Measurements from ENCODE around the gene BTBD9. TPM values are rescaled to one million over a fixed set of nuclear protein-coding genes. Genes with fewer than 3 reads are reported as not detected.

BTBD9 gene
- total RNA-seq, 1 donor from 2014 or later = 23.0 TPM

DNA sequence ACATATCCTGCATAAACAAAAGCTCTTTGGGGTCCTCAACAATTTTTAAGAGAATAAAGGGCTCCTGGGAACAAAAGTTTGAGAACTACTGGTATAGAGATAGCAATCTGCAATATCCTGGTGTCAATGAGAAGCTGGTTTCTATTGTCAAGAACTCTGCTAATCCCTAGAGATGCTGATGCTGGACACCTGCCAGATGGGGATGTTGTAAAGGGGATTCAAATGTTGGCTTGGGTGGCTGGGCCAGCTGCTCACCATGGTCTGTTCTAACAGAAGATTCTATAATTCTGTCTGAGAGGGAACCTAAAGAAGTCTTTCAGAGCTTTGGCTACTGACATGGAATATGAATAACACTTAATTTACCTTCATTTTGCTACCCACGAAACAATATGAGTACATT, 137.8 kb downstream of the BTBD9 start:
- H3K27ac Mint-ChIP-seq = no peak overlapping the region
- H3K36me3 Mint-ChIP-seq = no peaks in the 10 kb centered on the region
- no peaks in the 10 kb centered on the region for H3K9me3 Mint-ChIP-seq
- H3K4me1 Mint-ChIP-seq = peaks cover 19% of the 10 kb centered on the region
- H3K27me3 Mint-ChIP-seq (ENCODE audit: low read depth) = no peaks in the 10 kb centered on the region
- no peak for DNase-seq (ENCODE audit: low spot score in 2 of 2, unreplicated experiment in 2 of 2)
- H3K4me3 Mint-ChIP-seq = no peak overlapping the region
- TF ChIP-seq, protein P1, sequence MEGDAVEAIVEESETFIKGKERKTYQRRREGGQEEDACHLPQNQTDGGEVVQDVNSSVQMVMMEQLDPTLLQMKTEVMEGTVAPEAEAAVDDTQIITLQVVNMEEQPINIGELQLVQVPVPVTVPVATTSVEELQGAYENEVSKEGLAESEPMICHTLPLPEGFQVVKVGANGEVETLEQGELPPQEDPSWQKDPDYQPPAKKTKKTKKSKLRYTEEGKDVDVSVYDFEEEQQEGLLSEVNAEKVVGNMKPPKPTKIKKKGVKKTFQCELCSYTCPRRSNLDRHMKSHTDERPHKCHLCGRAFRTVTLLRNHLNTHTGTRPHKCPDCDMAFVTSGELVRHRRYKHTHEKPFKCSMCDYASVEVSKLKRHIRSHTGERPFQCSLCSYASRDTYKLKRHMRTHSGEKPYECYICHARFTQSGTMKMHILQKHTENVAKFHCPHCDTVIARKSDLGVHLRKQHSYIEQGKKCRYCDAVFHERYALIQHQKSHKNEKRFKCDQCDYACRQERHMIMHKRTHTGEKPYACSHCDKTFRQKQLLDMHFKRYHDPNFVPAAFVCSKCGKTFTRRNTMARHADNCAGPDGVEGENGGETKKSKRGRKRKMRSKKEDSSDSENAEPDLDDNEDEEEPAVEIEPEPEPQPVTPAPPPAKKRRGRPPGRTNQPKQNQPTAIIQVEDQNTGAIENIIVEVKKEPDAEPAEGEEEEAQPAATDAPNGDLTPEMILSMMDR (IDR thresholded peaks at IDR 0.05; ENCODE audit: unreplicated experiment) = no peak

- DNase-seq (ENCODE audit: low spot score in 2 of 2, unreplicated experiment in 2 of 2) = no peak
- no peaks in the 10 kb centered on the region for H3K27me3 Mint-ChIP-seq (ENCODE audit: low read depth)
- H3K4me1 Mint-ChIP-seq = peaks cover 19% of the 10 kb centered on the region
- no peak overlapping the region for H3K4me3 Mint-ChIP-seq
- TF ChIP-seq, protein P1 (IDR thresholded peaks at IDR 0.05; ENCODE audit: unreplicated experiment) = no peak
- no peak overlapping the region for H3K27ac Mint-ChIP-seq
- no peaks in the 10 kb centered on the region for H3K9me3 Mint-ChIP-seq
- no peaks in the 10 kb centered on the region for H3K36me3 Mint-ChIP-seq
Observed at GRCh38 chr6:38499529-38500096, 140.1 kb downstream of the BTBD9 start.

- Mint-ChIP-seq H3K27ac (no peak overlapping the region), H3K4me1 (peaks cover 19% of the 10 kb centered on the region), H3K4me3 (no peak overlapping the region), H3K9me3 (no peaks in the 10 kb centered on the region), H3K36me3 (no peaks in the 10 kb centered on the region), H3K27me3 (ENCODE audit: low read depth) (no peaks in the 10 kb centered on the region)
- DNase-seq (ENCODE audit: low spot score in 2 of 2, unreplicated experiment in 2 of 2) = no peak
- TF ChIP-seq, protein P1 (IDR thresholded peaks at IDR 0.05; ENCODE audit: unreplicated experiment) = no peak
Observed at GRCh38 chr6:38498805-38499445, 140.8 kb downstream of the BTBD9 start.

DNA sequence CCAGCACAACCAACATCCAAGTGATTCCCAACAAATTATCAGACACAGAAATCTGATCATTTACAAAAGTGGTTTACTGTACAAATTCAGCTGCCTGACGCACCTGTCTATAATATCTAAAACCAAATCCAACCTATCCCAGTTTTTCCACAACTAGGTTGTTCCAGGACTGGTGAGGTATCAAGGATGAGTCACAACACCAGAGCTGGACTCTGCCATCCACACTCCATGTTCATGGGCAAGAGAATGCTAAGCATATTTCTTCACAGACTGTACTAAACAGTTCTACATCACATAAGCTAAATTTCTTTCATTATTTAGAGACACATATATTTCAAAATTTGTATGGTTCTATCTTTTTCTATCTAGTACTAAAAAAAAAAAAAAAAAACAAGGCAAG, 141.6 kb downstream of the BTBD9 start:
- H3K4me1 Mint-ChIP-seq = peaks cover 21% of the 10 kb centered on the region

GRCh38 chr6:38497546-38497945, 142.2 kb downstream of the BTBD9 start:
- Mint-ChIP-seq H3K36me3 (no peaks in the 10 kb centered on the region), H3K4me3 (no peak overlapping the region), H3K4me1 (peaks cover 21% of the 10 kb centered on the region), H3K9me3 (no peaks in the 10 kb centered on the region), H3K27me3 (ENCODE audit: low read depth) (no peaks in the 10 kb centered on the region), H3K27ac (no peak overlapping the region)
- TF ChIP-seq, protein P1 (IDR thresholded peaks at IDR 0.05; ENCODE audit: unreplicated experiment) = no peak
- no peak for DNase-seq (ENCODE audit: low spot score in 2 of 2, unreplicated experiment in 2 of 2)

More for the DNA sequence above, 141.6 kb downstream of the BTBD9 start:
- no peaks in the 10 kb centered on the region for H3K36me3 Mint-ChIP-seq
- H3K9me3 Mint-ChIP-seq = no peaks in the 10 kb centered on the region
- no peaks in the 10 kb centered on the region for H3K27me3 Mint-ChIP-seq (ENCODE audit: low read depth)
- TF ChIP-seq, protein P1 (IDR thresholded peaks at IDR 0.05; ENCODE audit: unreplicated experiment) = no peak
- DNase-seq (ENCODE audit: low spot score in 2 of 2, unreplicated experiment in 2 of 2) = no peak
- H3K27ac Mint-ChIP-seq = no peak overlapping the region
- no peak overlapping the region for H3K4me3 Mint-ChIP-seq

All from mesothelial cell of epicardium (in vitro differentiated cells).